NB4 (cell line): ENCODE measurements around the gene C10orf143.

Experiments used
- CTCF ChIP-seq: IDR thresholded peaks from one replicate; pipeline ENCODE4 v1.5.1; 2012; ENCODE audit warnings: low read depth, low read length
- MAX ChIP-seq: IDR thresholded peaks from 2 replicates; pipeline ENCODE4 v1.6.1; 2011; ENCODE audit warnings: low read depth, low read length
- POLR2A ChIP-seq: IDR thresholded peaks from 2 replicates; pipeline ENCODE4 v1.6.1; 2011; ENCODE audit warnings: mild to moderate bottlenecking; ENCODE audit not compliant: insufficient read length; ENCODE audit errors: extremely low read depth

- no peak for TF ChIP-seq MAX
- TF ChIP-seq POLR2A, result no peak
- no peak for TF ChIP-seq CTCF
Measured at GRCh38 chr10:130141038-130141437, 30.4 kb upstream of the C10orf143 start.
